HepG2 (cell line): ENCODE data around the gene SCUBE1. TPM values are rescaled to one million over a fixed set of nuclear protein-coding genes. Genes with fewer than 3 reads are reported as not detected.

ENCODE experiments used
- ATAC-seq: fragments of 200-7000 bp; cut with Tn5 transposase; 3 replicates; pipeline ENCODE4 v1.9.1; 2020; ENCODE audit warnings: mild to moderate bottlenecking, moderate library complexity
- BruUV-seq: library from RNA; stranded (reverse); fragments of 400-500 nt; replicated peaks from 2 replicates; lab custom pipeline; 2021; lab: Mats Ljungman, UMichigan
- CTCF ChIA-PET: fragments of 300-600 bp; formaldehyde crosslinking; extraction: SDS; loops from one replicate; lab custom pipeline; 2021; ENCODE audit warnings: low total read pairs, inconsistent platforms, low intra/inter-chr PET ratio; lab: Yijun Ruan, JAX
- POLR2A ChIA-PET: fragments of 350-600 bp; sonication (Branson Sonifier 250); formaldehyde crosslinking; loops from one replicate; lab custom pipeline; 2020; ENCODE audit warnings: antibody characterized with exemption, inconsistent platforms; lab: Yijun Ruan, JAX
- DNase-seq: peaks from one replicate; pipeline ENCODE4 v3.0.0-alpha.2; 2015; ENCODE audit warnings: low spot score
- FAIRE-seq: peaks from 3 replicates; lab custom pipeline; 2011; peaks lifted over from hg19 to GRCh38; lab: Jason Lieb, UNC
- H2AFZ ChIP-seq: one replicate; pipeline ENCODE4 v1.6.1; 2011; ENCODE audit warnings: low read length, inconsistent platforms
- H3K27ac ChIP-seq: fragments of 300-600 bp; 3 replicates; pipeline ENCODE4 v1.8.0; 2011; ENCODE audit warnings: mixed run types, mild to moderate bottlenecking, mixed read lengths, low read length, inconsistent platforms; ENCODE audit not compliant: insufficient read depth; ENCODE audit errors: extremely low read length
- H3K27me3 ChIP-seq, 2 experiments: fragments of 200-600 bp in 1 of 2; 2 replicates in 1 of 2; 3 replicates in 1 of 2; pipeline versions ENCODE4 v1.6.0 to v1.8.0; 2011; ENCODE audit warnings: low read length in 2 of 2, mild to moderate bottlenecking in 2 of 2, moderate library complexity in 2 of 2, inconsistent platforms in 1 of 2; ENCODE audit not compliant: insufficient read depth in 2 of 2, control insufficient read depth in 1 of 2
- H3K36me3 ChIP-seq, 2 experiments: fragments of 200-600 bp in 1 of 2; replicated peaks in 1 of 2; 2 replicates in 1 of 2; 3 replicates in 1 of 2; pipeline versions ENCODE4 v1.5.1 to v1.8.0; 2011; ENCODE audit warnings: low read length in 2 of 2, inconsistent platforms in 1 of 2; ENCODE audit not compliant: insufficient read depth in 2 of 2, control insufficient read depth in 1 of 2
- H3K4me1 ChIP-seq: 2 replicates; pipeline ENCODE4 v1.5.1; 2012; ENCODE audit warnings: low read length, inconsistent platforms; ENCODE audit not compliant: insufficient read depth
- H3K4me2 ChIP-seq: 2 replicates; pipeline ENCODE4 v1.6.0; 2011; ENCODE audit warnings: low read depth, low read length, inconsistent platforms
- H3K4me3 ChIP-seq, 3 experiments: fragments of 200-600 bp in 1 of 3; sonication (generic), shearing (Covaris generic) in 1 of 3; replicated peaks in 1 of 3; 2 replicates each; pipeline ENCODE4 v1.5.1; 2011 to 2016; ENCODE audit warnings: low read length in 3 of 3, inconsistent platforms in 2 of 3, low read depth in 2 of 3, mild to moderate bottlenecking in 2 of 3, control low read depth in 1 of 3, mixed read lengths in 1 of 3; ENCODE audit not compliant: insufficient read depth in 1 of 3
- H3K79me2 ChIP-seq: one replicate; pipeline ENCODE4 v1.6.1; 2011; ENCODE audit warnings: low read length, inconsistent platforms; ENCODE audit not compliant: insufficient read depth
- H3K9ac ChIP-seq: 2 replicates; pipeline ENCODE4 v1.6.0; 2011; ENCODE audit warnings: mild to moderate bottlenecking, low read depth, low read length, inconsistent platforms; ENCODE audit not compliant: insufficient read depth
- H3K9me3 ChIP-seq: 2 replicates; pipeline ENCODE4 v1.5.1; 2012; ENCODE audit warnings: mild to moderate bottlenecking, low read length
- H4K20me1 ChIP-seq: 2 replicates; pipeline ENCODE4 v1.6.0; 2011; ENCODE audit warnings: inconsistent platforms, mild to moderate bottlenecking, low read length, moderate library complexity; ENCODE audit not compliant: insufficient read depth
- EZH2 ChIP-seq: conservative IDR thresholded peaks from 2 replicates; pipeline ENCODE4 v1.6.1; 2012; ENCODE audit warnings: mild to moderate bottlenecking, low read depth, low read length, moderate library complexity
- FOXK1 ChIP-seq: sonication (generic); formaldehyde crosslinking; IDR thresholded peaks from 2 replicates; pipeline ENCODE4 v1.4.0; 2020; ENCODE audit warnings: low read depth, missing genetic modification reagents, borderline replicate concordance
- ISL2 ChIP-seq: sonication (generic); formaldehyde crosslinking; IDR thresholded peaks from 2 replicates; pipeline ENCODE4 v1.5.0; 2020; ENCODE audit warnings: missing genetic modification reagents
- KDM6A ChIP-seq: IDR thresholded peaks from 2 replicates; pipeline ENCODE4 v1.6.1; 2016; ENCODE audit warnings: low read depth
- KLF16 ChIP-seq, 2 experiments: sonication (generic) in 1 of 2; formaldehyde crosslinking in 1 of 2; IDR thresholded peaks; 2 replicates each; pipeline versions ENCODE4 v1.6.1 to v1.8.0; 2016 to 2023; ENCODE audit warnings: missing genetic modification reagents in 2 of 2, missing compliant biosample characterization in 1 of 2
- MED1 ChIP-seq: sonication (generic); formaldehyde crosslinking; IDR thresholded peaks from 2 replicates; pipeline ENCODE4 v1.4.0; 2020; ENCODE audit warnings: missing genetic modification reagents
- NR2F6 ChIP-seq, 2 experiments: IDR thresholded peaks; 2 replicates each; pipeline ENCODE4 v1.6.1; 2016; ENCODE audit warnings: antibody characterized with exemption in 1 of 2, mild to moderate bottlenecking in 1 of 2
- ONECUT2 ChIP-seq: sonication (generic); formaldehyde crosslinking; IDR thresholded peaks from 2 replicates; pipeline ENCODE4 v1.4.0; 2020; ENCODE audit warnings: missing genetic modification reagents
- SP4 ChIP-seq: sonication (generic); formaldehyde crosslinking; IDR thresholded peaks from 2 replicates; pipeline ENCODE4 v1.8.1; 2023; ENCODE audit warnings: mild to moderate bottlenecking, missing genetic modification reagents
- TARDBP ChIP-seq: sonication (generic); formaldehyde crosslinking; IDR thresholded peaks from 2 replicates; pipeline ENCODE4 v1.8.0; 2022; ENCODE audit warnings: mild to moderate bottlenecking, missing genetic modification reagents
- TBL1XR1 ChIP-seq: fragments of 150-350 bp; IDR thresholded peaks from 2 replicates; pipeline ENCODE4 v1.6.1; 2014; ENCODE audit warnings: borderline replicate concordance, low read length; ENCODE audit not compliant: partially characterized antibody
- TCF7 ChIP-seq: sonication (generic); IDR thresholded peaks from 2 replicates; pipeline ENCODE4 v1.6.1; 2016; ENCODE audit warnings: antibody characterized with exemption, low read depth
- TFE3 ChIP-seq: IDR thresholded peaks from 2 replicates; pipeline ENCODE4 v1.6.1; 2016
- ZFP62 ChIP-seq: sonication (generic); formaldehyde crosslinking; IDR thresholded peaks from 2 replicates; pipeline ENCODE4 v1.4.0; 2020; ENCODE audit warnings: missing genetic modification reagents
- ZMAT3 ChIP-seq: sonication (generic); formaldehyde crosslinking; conservative IDR thresholded peaks from 2 replicates; pipeline ENCODE4 v1.7.0; 2021; ENCODE audit warnings: missing genetic modification reagents
- ZNF160 ChIP-seq: sonication (generic); formaldehyde crosslinking; IDR thresholded peaks from 2 replicates; pipeline ENCODE4 v1.8.0; 2022; ENCODE audit warnings: mild to moderate bottlenecking, inconsistent platforms, missing genetic modification reagents
- ZNF264 ChIP-seq: sonication (generic); formaldehyde crosslinking; IDR thresholded peaks from 2 replicates; pipeline ENCODE4 v1.4.0; 2020; ENCODE audit warnings: missing genetic modification reagents
- ZNF614 ChIP-seq: IDR thresholded peaks from 2 replicates; pipeline ENCODE4 v1.6.1; 2018; ENCODE audit warnings: missing biosample characterization, missing genetic modification reagents, inconsistent platforms, borderline replicate concordance
- ZNF672 ChIP-seq: sonication (generic); formaldehyde crosslinking; IDR thresholded peaks from 2 replicates; pipeline ENCODE4 v1.8.1; 2022; ENCODE audit warnings: missing genetic modification reagents
- WGBS: methylation state at CpG from one replicate; pipeline ENCODE4 v1.1.6; 2017; ENCODE audit warnings: low lambda C conversion rate; 5-methylcytosine and 5-hydroxymethylcytosine counted together
- in situ Hi-C: cut with HindIII; loops from 2 replicates; pipeline ENCODE4 v1.10.0; 2017; ENCODE audit warnings: low pct_unique_long_range_greater_than_20kb; ENCODE audit not compliant: extremely low pct_ligation_motif_present
- intact Hi-C: fragments of 100-400 bp; cut with micrococcal nuclease; formaldehyde crosslinking; loops from one replicate; pipeline ENCODE4 v1.10.0; 2022; ENCODE audit not compliant: unreplicated experiment
- polyA plus RNA-seq, 8 experiments: library from polyadenylated mRNA; depleted of rRNA in 3 of 8; stranded (reverse) in 7 of 8; unstranded in 1 of 8; fragments of >200 nt; fragmentation: Illumina TruSeq in 4 of 8; extraction: Trizol in 4 of 8; gene quantifications; 2 replicates each; pipeline versions ENCODE4 v1.2.1 to v1.2.3, GENCODE V29; 2011 to 2016; ENCODE audit warnings: low read depth in 4 of 8, missing spikeins in 1 of 8, mixed read lengths in 1 of 8; ENCODE audit not compliant: insufficient read depth in 1 of 8
- total RNA-seq, 5 experiments: library from RNA; depleted of rRNA; stranded (reverse); fragments of >200 nt; fragmentation: Illumina TruSeq; extraction: Trizol; gene quantifications; 2 replicates each; pipeline ENCODE4 v1.2.3, GENCODE V29; 2016; ENCODE audit warnings: low read depth in 1 of 5
- TF ChIP-seq, protein P1 (sequence below): IDR thresholded peaks from 2 replicates; pipeline ENCODE4 v1.6.1; 2016; ENCODE audit warnings: missing compliant biosample characterization, missing genetic modification reagents, borderline replicate concordance

SCUBE1 gene
- total and polyA plus RNA-seq, 2 of the 13 experiments (the other 11 are each of a cell fraction or from before 2014, with no cell fraction given): under 0.01 to 0.05 TPM

DNA sequence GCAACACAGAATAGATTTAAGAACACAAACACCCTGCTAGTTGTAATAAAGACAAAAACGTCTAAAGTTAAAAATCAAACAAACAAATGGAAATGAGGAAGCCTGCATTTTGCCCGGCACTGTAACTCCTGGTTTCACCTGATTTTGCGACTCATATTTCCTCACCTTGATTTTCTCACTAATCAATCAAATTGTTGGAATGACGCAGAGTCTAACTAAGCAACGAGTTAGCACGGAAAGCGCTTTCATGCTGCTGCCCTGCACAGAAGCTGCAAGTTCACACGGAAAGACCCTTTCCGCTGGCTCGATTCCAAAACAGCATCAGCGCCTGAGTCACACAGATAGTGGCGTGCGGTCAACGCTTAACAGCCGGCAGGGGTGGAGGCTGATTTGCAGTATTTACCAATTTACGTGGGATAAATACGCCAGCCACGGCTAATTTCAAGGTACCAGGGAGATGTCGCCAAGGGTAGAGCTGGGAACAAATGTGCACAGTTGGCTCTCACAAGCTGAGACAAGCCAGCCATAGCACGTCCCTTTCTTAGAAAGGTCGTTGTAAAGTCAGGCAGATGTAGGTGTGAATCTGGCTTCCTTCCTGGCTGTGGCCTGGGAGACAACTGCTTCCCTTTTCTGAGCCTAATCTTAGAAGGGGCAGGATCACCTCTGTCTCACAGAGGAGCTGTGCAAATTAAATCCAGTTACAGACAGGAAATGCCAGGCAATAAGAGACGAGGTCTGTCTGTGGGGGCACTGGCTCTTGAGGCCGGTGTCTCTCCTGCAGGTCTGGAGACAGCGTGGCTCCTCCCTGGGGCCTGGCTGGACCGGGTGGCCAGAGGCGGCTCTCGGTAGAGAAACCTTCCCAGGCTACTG, 79.3 kb downstream of the SCUBE1 start (continued):
- peak; percentile 14; the same call in 1 of the 2 replicates for TF ChIP-seq EZH2

DNA sequence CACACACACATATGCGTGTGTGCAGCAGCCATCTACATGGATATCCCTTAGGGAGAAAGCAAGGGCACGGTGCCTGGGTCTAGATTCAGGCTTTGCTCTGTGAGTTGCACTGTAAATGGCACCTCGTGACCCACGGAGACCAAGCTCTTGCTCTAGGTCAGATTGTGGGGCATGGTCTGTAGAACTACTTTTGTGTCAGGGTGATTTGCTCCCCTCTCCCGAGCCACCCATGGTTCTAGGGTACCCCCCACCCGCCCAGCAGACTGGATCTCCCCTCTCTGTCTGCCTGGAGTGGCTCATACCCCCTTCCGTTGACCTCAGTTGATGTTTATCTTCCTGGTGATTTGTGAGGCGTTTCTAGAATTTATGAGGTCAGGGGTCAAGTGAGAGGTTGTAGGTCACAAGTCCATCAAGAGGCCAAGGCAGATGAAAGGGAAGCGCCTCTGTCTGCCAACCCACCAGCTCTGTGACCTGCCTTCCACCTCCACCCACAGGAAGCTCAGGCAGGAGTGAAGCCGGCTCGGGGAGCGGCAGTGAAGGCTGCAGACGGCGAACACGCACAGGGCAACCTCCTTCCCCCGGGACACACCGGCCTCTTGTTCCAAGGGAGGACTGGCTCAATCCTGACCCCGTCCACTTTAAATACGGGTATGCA, 80.1 kb downstream of the SCUBE1 start:
- H3K4me3 ChIP-seq: peak overlapping the region in 2 of 3 experiments; percentile 24 to 55; a peak in 4 of 6 replicates
- H3K4me1 ChIP-seq: peaks cover 28% of the 10 kb centered on the region
- ChIA-PET CTCF (no interaction called here), POLR2A (interaction anchor here (0.6 kb wide), 1 partner anchor 121 kb away, joined by 3 read pairs; no protein-coding TSS in a partner anchor)
- H3K36me3 ChIP-seq: no peaks in the 10 kb centered on the region
- peak overlapping the region; percentile 87 for H3K4me2 ChIP-seq
- ATAC-seq (peak; percentile 81), DNase-seq (peak; percentile 85), FAIRE-seq (peak; percentile 53)
- BruUV-seq: no TSS peak
- in situ Hi-C loops (no loop called here), intact Hi-C loops (no loop called here)
- H2AFZ ChIP-seq: no peak overlapping the region
- no peak overlapping the region for H3K27ac ChIP-seq
- 1% methylated on average over 13 of the region's 19 CpGs for WGBS
- peaks cover 14 to 84% of the 10 kb centered on the region in 2 experiments for H3K27me3 ChIP-seq
- H3K9me3 ChIP-seq: no peaks in the 10 kb centered on the region
- no peak overlapping the region for H3K9ac ChIP-seq
- H3K79me2 ChIP-seq: no peaks in the 10 kb centered on the region
- no peaks in the 10 kb centered on the region for H4K20me1 ChIP-seq
- TF ChIP-seq FOXK1 (CRISPR knock-in tag) (peak; percentile 81; the same call in 1 of the 2 replicates), ZFP62 (CRISPR knock-in tag) (no peak), ONECUT2 (CRISPR knock-in tag) (no peak), ZNF160 (CRISPR knock-in tag) (0 out of 2 replicates have a peak, but pooled peaks have one; percentile 39), TCF7 (peak; percentile 91), ZMAT3 (CRISPR knock-in tag) (0 out of 2 replicates have a peak, but pooled peaks have one; percentile 56), ZNF614 (CRISPR knock-in tag) (0 out of 2 replicates have a peak, but pooled peaks have one; percentile 53), NR2F6 (IDR thresholded peaks at IDR 0.05) (peak; percentile 100), NR2F6 (CRISPR knock-in tag; IDR thresholded peaks at IDR 0.05) (peak; percentile 98), MED1 (CRISPR knock-in tag) (peak; percentile 40), TBL1XR1 (peak; percentile 54), TARDBP (CRISPR knock-in tag) (0 out of 2 replicates have a peak, but pooled peaks have one; percentile 34), ZNF672 (CRISPR knock-in tag) (no peak), KLF16 (CRISPR knock-in tag; IDR thresholded peaks at IDR 0.05) (no peak), SP4 (CRISPR knock-in tag) (peak; percentile 49; the same call in 1 of the 2 replicates), KDM6A (0 out of 2 replicates have a peak, but pooled peaks have one; percentile 27), TFE3 (CRISPR knock-in tag) (0 out of 2 replicates have a peak, but pooled peaks have one; percentile 20), ZNF264 (CRISPR knock-in tag) (peak; percentile 48; the same call in 1 of the 2 replicates), ISL2 (CRISPR knock-in tag) (peak; percentile 72)
- TF ChIP-seq, protein P1, sequence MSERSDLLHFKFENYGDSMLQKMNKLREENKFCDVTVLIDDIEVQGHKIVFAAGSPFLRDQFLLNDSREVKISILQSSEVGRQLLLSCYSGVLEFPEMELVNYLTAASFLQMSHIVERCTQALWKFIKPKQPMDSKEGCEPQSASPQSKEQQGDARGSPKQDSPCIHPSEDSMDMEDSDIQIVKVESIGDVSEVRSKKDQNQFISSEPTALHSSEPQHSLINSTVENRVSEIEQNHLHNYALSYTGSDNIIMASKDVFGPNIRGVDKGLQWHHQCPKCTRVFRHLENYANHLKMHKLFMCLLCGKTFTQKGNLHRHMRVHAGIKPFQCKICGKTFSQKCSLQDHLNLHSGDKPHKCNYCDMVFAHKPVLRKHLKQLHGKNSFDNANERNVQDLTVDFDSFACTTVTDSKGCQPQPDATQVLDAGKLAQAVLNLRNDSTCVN (CRISPR knock-in tag): 0 out of 2 replicates have a peak, but pooled peaks have one; percentile 50
